OCI-LY7 (cell line): ENCODE measurements around the gene CD37.

ENCODE experiments used
- CTCF ChIP-seq: fragments of 200-600 bp; sonication (generic); conservative IDR thresholded peaks from 2 replicates; pipeline ENCODE4 v1.5.1; 2014; ENCODE audit warnings: mild to moderate bottlenecking, antibody characterized with exemption, low read length, moderate library complexity, mixed read lengths
- EZH2phosphoT487 ChIP-seq: fragments of 200-600 bp; sonication (generic); IDR thresholded peaks from 2 replicates; pipeline ENCODE4 v1.6.1; 2018; ENCODE audit warnings: low read depth, borderline replicate concordance, mild to moderate bottlenecking, mixed run types, antibody characterized with exemption, low read length, moderate library complexity, mixed read lengths

DNA sequence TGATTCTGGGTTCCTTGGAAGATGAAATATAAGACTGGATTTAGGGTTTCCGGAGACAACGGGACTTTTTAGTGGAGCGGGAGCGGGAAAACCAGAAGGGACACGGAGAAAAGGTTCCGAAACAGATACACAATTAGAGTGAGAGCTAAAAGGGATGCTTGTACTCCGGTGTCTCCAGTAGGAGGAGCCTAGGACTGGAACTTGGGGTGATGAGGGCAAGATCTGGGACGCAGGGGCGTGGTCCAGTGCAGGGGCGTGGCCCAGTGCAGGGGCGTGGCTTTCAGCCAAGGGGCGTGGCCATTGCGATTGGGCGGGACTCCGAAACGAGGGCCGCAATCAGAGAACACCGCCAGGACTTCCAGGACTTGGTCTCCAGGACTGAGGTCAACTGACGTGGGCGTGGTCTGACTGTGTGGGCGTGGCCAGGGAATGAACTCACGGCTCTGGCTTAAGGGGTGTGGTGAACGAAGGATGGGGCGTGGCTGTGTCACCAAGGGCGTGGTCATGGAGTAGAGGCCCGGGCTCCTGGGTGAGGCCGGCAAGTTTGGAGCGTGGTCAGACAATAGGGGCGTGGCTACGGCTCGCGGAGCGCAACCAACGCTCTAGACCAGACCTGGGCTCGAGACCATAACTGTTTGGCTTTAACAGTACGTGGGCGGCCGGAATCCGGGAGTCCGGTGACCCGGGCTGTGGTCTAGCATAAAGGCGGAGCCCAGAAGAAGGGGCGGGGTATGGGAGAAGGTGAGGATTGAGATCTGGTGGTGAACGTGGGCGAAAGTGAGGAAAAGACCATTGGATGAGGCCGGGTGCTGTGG is 28.3 kb downstream of the CD37 start, which contains the start of gene DKKL1:
- TF ChIP-seq CTCF = 0 out of 2 replicates have a peak, but pooled peaks have one; percentile 41
- no peak for TF ChIP-seq EZH2phosphoT487
